Left lung (tissue), 10 donors: ENCODE data around the gene TOX2. TPM values are rescaled to one million over a fixed set of nuclear protein-coding genes. Genes with fewer than 3 reads are reported as not detected.

ENCODE experiments used
- ATAC-seq: fragments of 200-7000 bp; cut with Tn5 transposase; one replicate; pipeline ENCODE4 v1.9.1; 2020; ENCODE audit warnings: moderate library complexity
- DNase-seq, 4 donors: peaks; one replicate each; pipeline ENCODE4 v3.0.0-alpha.2; 2013 to 2020
- H3K27ac ChIP-seq, 2 donors: fragments of 200-600 bp; sonication (generic) in 1 of 2; one replicate each; pipeline versions ENCODE4 v1.5.0 to v1.8.0; 2020 to 2021
- H3K27me3 ChIP-seq, 2 donors: fragments of 200-600 bp; sonication (generic) in 1 of 2; one replicate each; pipeline versions ENCODE4 v1.5.0 to v1.8.0; 2020 to 2021
- H3K36me3 ChIP-seq, 2 donors: fragments of 200-600 bp; sonication (generic) in 1 of 2; one replicate each; pipeline versions ENCODE4 v1.5.0 to v1.8.0; 2020 to 2021
- H3K4me1 ChIP-seq, 2 donors: fragments of 200-600 bp; one replicate each; pipeline ENCODE4 v1.8.0; 2021
- H3K4me3 ChIP-seq, 2 donors: fragments of 200-600 bp; sonication (generic) in 1 of 2; one replicate each; pipeline versions ENCODE4 v1.5.0 to v1.8.0; 2020 to 2021; ENCODE audit warnings: mild to moderate bottlenecking in 1 of 2
- H3K9me3 ChIP-seq, 2 donors: fragments of 200-600 bp; sonication (generic) in 1 of 2; one replicate each; pipeline versions ENCODE4 v1.5.0 to v1.8.0; 2020 to 2021
- intact Hi-C, 2 donors: fragments of 100-400 bp; cut with DNase I; formaldehyde crosslinking; loops; one replicate each; pipeline versions ENCODE4 v1.11.2 to v1.14.2; 2022
- polyA plus RNA-seq, 6 donors: library from polyadenylated mRNA; unstranded; fragments of 120-200 nt; gene quantifications; one replicate each; pipeline ENCODE4 v1.2.1, GENCODE V29; 2013; ENCODE audit not compliant: insufficient read length in 6 of 6
- total RNA-seq, 2 donors: library from RNA; stranded (reverse); fragmentation: NEBNext Ultra II Directional; extraction: Animal tissue kit (Norgen Biotek cat#: 25700); gene quantifications; one replicate each; pipeline ENCODE4 v1.2.1, GENCODE V29; 2021
- TF ChIP-seq, protein P1 (sequence below), 2 donors: fragments of 200-600 bp; sonication (generic) in 1 of 2; IDR thresholded peaks; one replicate each; pipeline versions ENCODE4 v1.5.0 to v1.8.0; 2021; ENCODE audit warnings: antibody characterized with exemption in 2 of 2
- donor health status: DM: no; HTN: yes; CAD: no.
- donor health status: DM: no; HTN: no; CAD: no.

Gene TOX2
- total and polyA plus RNA-seq, 8 donors: 14.5 to 61.1 (median 41.3) TPM

- Histone ChIP-seq H3K27me3 (no peaks in the 10 kb centered on the region), H3K4me3 (no peak overlapping the region), H3K4me1 (peaks cover 14 to 56% of the 10 kb centered on the region in 2 donors), H3K36me3 (no peaks in the 10 kb centered on the region), H3K9me3 (no peaks in the 10 kb centered on the region), H3K27ac (peak overlapping the region in 1 of 2 donors; percentile 21)
- ATAC-seq: peak; percentile 57
- TF ChIP-seq, protein P1, sequence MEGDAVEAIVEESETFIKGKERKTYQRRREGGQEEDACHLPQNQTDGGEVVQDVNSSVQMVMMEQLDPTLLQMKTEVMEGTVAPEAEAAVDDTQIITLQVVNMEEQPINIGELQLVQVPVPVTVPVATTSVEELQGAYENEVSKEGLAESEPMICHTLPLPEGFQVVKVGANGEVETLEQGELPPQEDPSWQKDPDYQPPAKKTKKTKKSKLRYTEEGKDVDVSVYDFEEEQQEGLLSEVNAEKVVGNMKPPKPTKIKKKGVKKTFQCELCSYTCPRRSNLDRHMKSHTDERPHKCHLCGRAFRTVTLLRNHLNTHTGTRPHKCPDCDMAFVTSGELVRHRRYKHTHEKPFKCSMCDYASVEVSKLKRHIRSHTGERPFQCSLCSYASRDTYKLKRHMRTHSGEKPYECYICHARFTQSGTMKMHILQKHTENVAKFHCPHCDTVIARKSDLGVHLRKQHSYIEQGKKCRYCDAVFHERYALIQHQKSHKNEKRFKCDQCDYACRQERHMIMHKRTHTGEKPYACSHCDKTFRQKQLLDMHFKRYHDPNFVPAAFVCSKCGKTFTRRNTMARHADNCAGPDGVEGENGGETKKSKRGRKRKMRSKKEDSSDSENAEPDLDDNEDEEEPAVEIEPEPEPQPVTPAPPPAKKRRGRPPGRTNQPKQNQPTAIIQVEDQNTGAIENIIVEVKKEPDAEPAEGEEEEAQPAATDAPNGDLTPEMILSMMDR (IDR thresholded peaks at IDR 0.05): no peak
- intact Hi-C loops: no loop called here
- DNase-seq: peak in 1 of 4 donors; percentile 84
Measured at GRCh38 chr20:43949741-43950618, 35.3 kb downstream of the TOX2 start.

GRCh38 chr20:43953919-43954592 lies 39.4 kb downstream of the TOX2 start:
- TF ChIP-seq, protein P1 (IDR thresholded peaks at IDR 0.05): no peak
- ATAC-seq (no peak), DNase-seq (no peak)
- intact Hi-C loops: no loop called here
- Histone ChIP-seq H3K4me1 (peaks cover 31 to 72% of the 10 kb centered on the region in 2 donors), H3K27me3 (no peaks in the 10 kb centered on the region), H3K36me3 (no peaks in the 10 kb centered on the region), H3K9me3 (no peaks in the 10 kb centered on the region), H3K27ac (peak overlapping the region in 1 of 2 donors; percentile 8), H3K4me3 (no peak overlapping the region)

DNA sequence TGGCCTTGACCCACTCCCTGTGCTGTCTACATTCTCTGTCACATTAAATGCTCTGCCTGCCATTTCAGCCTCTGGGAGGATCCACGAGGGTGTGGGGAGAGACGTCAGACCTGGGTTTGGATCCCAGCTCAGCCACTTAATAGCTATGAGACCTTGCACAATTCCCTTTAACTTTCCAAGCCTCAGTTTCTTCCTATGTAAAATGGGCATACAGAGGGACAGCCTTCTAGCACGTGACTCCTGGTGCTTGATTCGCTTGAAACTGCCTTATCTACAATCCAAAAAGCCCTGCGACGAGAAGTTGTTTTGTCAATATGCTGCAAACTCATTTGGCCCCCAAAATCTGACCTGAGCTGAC lies 40.0 kb downstream of the TOX2 start:
- peak overlapping the region in 1 of 2 donors; percentile 53 for H3K27ac ChIP-seq
- DNase-seq: peak in 1 of 4 donors; percentile 8
- no peak for ATAC-seq
- no peak overlapping the region for H3K4me3 ChIP-seq
- H3K9me3 ChIP-seq: no peaks in the 10 kb centered on the region
- peaks cover 33 to 72% of the 10 kb centered on the region in 2 donors for H3K4me1 ChIP-seq
- intact Hi-C loops: no loop called here
- no peaks in the 10 kb centered on the region for H3K36me3 ChIP-seq
- H3K27me3 ChIP-seq: no peaks in the 10 kb centered on the region
- TF ChIP-seq, protein P1 (IDR thresholded peaks at IDR 0.05): no peak

GRCh38 chr20:43955062-43955749 lies 40.6 kb downstream of the TOX2 start:
- Histone ChIP-seq H3K36me3 (no peaks in the 10 kb centered on the region), H3K27ac (peak overlapping the region; percentile 53 to 74), H3K27me3 (no peaks in the 10 kb centered on the region), H3K4me1 (peaks cover 29 to 72% of the 10 kb centered on the region in 2 donors), H3K9me3 (no peaks in the 10 kb centered on the region), H3K4me3 (no peak overlapping the region)
- ATAC-seq (peak; percentile 83), DNase-seq (peak in 1 of 4 donors; percentile 37)
- intact Hi-C loops: no loop called here
- TF ChIP-seq, protein P1 (IDR thresholded peaks at IDR 0.05): no peak
